Thymus (tissue), 11 donors: ENCODE measurements around the gene MSANTD3. TPM values are rescaled to one million over a fixed set of nuclear protein-coding genes. Genes with fewer than 3 reads are reported as not detected.

Experiments
- DNase-seq, 9 donors: peaks; one replicate each; pipeline ENCODE4 v3.0.0-alpha.2; 2013; ENCODE audit warnings: low spot score in 9 of 9, low read depth in 6 of 9, missing footprints in 1 of 9
- H3K27ac ChIP-seq, 2 donors: one replicate each; pipeline ENCODE4 v1.5.1; 2013; ENCODE audit warnings: control low read depth in 1 of 2, low read depth in 1 of 2, low read length in 1 of 2, mild to moderate bottlenecking in 1 of 2, moderate library complexity in 1 of 2
- H3K27me3 ChIP-seq, 2 donors: one replicate each; pipeline ENCODE4 v1.5.1; 2013; ENCODE audit warnings: low read length in 1 of 2; ENCODE audit not compliant: control insufficient read depth in 2 of 2, insufficient read depth in 1 of 2
- H3K36me3 ChIP-seq, 2 donors: one replicate each; pipeline ENCODE4 v1.5.1; 2013; ENCODE audit warnings: low read length in 1 of 2, mild to moderate bottlenecking in 1 of 2, moderate library complexity in 1 of 2; ENCODE audit not compliant: control insufficient read depth in 2 of 2, insufficient read depth in 2 of 2
- H3K4me1 ChIP-seq, 2 donors: one replicate each; pipeline ENCODE4 v1.5.1; 2013; ENCODE audit warnings: low read length in 2 of 2; ENCODE audit not compliant: control insufficient read depth in 2 of 2, insufficient read depth in 2 of 2
- H3K4me3 ChIP-seq, 2 donors: one replicate each; pipeline ENCODE4 v1.5.1; 2013; ENCODE audit warnings: low read length in 2 of 2, control low read depth in 1 of 2, mild to moderate bottlenecking in 1 of 2
- H3K9me3 ChIP-seq, 2 donors: one replicate each; pipeline ENCODE4 v1.5.1; 2013; ENCODE audit warnings: low read length in 1 of 2, mild to moderate bottlenecking in 1 of 2; ENCODE audit not compliant: control insufficient read depth in 2 of 2, insufficient read depth in 1 of 2
- WGBS: extraction: QIAGEN DNeasy Blood & Tissue Kit; methylation state at CpG from one replicate; pipeline ENCODE4 v1.1.7; 2013; 5-methylcytosine and 5-hydroxymethylcytosine counted together
- polyA plus RNA-seq: library from polyadenylated mRNA; stranded (reverse); fragments of 200-250 nt; gene quantifications from one replicate; pipeline ENCODE4 v1.2.3, GENCODE V29; 2013
- total RNA-seq: library from RNA; stranded (reverse); fragments of 120-200 nt; gene quantifications from one replicate; pipeline ENCODE4 v1.2.4, GENCODE V29; 2013
- donor health status: healthy.

Gene MSANTD3
- total and polyA plus RNA-seq, 2 donors: 9.2 to 16.8 TPM

DNA sequence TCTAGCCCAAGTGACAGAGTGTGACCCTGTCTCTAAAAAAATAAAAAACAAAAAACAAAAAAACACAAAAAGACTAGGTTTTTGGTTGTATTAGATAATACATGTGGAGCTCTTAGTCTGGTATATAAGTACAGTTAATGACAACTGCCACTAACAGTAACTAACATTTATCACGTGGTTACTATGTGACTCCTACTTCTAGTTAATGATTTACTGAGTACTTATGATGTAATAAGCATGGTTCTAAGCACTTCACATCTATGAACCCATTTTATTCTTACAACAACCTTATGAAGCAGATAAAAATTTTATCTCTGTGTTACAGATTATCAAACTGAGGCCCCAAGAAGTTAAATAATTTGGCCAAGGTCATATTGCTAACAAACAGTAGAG lies 39.9 kb downstream of the MSANTD3 start:
- H3K27ac ChIP-seq: no peak overlapping the region
- no peak overlapping the region for H3K4me3 ChIP-seq
- H3K36me3 ChIP-seq: no peaks in the 10 kb centered on the region
- WGBS: 100% methylated on average over 1 of the region's 1 CpG
- DNase-seq: no peak
- no peaks in the 10 kb centered on the region for H3K9me3 ChIP-seq
- no peaks in the 10 kb centered on the region for H3K27me3 ChIP-seq
- H3K4me1 ChIP-seq: no peaks in the 10 kb centered on the region

DNA sequence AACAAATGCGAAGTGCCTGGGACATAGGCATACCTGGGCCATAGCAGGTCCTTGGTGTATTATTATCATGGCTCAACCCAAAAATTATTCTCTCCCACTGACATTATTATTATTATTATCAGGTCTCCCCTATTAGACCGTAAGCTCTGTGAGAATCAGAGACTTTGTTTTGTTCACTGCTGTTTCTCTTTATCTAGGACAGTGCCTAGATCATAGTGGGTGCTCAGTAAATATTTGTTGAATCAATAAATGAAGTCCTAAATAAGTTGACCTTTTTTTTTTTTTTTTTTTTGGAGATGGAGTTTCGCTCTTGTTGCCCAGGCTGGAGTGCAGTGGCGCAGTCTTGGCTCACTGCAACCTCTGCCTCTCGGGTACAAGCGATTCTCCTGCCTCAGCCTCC lies 41.1 kb downstream of the MSANTD3 start:
- 90% methylated on average over 6 of the region's 6 CpGs for WGBS
- peaks cover 3% of the 10 kb centered on the region in 2 donors for H3K4me1 ChIP-seq
- no peak overlapping the region for H3K27ac ChIP-seq
- H3K9me3 ChIP-seq: no peaks in the 10 kb centered on the region
- H3K4me3 ChIP-seq: no peak overlapping the region
- no peaks in the 10 kb centered on the region for H3K27me3 ChIP-seq
- H3K36me3 ChIP-seq: no peaks in the 10 kb centered on the region
- no peak for DNase-seq

DNA sequence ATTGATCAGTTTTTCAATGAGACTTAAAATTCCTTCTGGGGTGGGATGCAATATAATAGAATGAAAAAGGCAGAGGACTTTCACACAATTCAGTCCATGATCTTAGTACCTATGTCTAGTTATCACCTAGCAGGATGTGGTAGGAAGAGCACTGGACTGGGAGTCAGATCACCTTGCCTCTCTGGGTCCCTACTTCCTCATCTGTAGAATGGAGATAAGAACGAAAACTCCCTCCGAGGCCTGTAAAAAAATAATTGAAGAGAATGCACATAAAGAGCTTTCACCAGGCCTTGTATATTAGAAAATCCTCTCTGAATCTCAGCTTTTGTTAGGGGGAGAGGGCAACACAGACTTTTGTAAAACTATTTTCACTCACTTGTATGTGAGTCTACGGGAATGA lies 45.3 kb downstream of the MSANTD3 start:
- H3K36me3 ChIP-seq: no peaks in the 10 kb centered on the region
- DNase-seq: peak in 1 of 9 donors; percentile 5
- H3K27ac ChIP-seq: no peak overlapping the region
- peaks cover 0 to 13% of the 10 kb centered on the region in 2 donors for H3K27me3 ChIP-seq
- H3K4me1 ChIP-seq: peaks cover 7 to 8% of the 10 kb centered on the region in 2 donors
- H3K4me3 ChIP-seq: no peak overlapping the region
- H3K9me3 ChIP-seq: no peaks in the 10 kb centered on the region
- 59% methylated on average over 3 of the region's 3 CpGs for WGBS

DNA sequence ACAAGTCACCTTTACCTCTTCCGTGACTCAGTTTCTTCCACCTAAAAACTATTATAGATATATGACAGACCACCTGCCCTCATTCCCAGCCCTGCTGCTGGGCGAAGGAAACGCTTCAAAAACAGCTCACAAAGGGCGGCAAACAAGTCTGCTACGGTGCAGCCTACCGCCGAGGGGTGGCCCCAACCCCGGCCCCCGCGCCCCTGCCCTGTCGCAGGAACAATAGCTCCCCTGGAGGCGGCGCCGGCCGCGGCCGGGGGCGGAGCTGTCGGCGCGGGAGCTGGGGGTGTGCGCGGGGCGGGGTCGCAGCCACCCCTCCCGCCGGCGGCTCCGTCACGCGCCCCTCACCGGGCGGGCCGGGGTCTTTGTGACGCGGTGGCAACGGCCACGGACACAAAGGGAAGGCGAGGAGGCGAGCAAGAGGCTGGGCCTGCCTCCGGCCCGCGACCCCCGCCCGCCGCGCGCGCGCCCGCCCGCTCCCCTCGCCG lies 45.9 kb downstream of the MSANTD3 start, which contains the start of gene TMEFF1:
TSS of gene TMEFF1 (plus strand) at position 362 of the 488 bp plus-strand sequence. CDS start 396 bp downstream, outside the sequence.
- peak in 8 of 9 donors; percentile 20 to 80 (median 56) for DNase-seq
- peaks cover 0 to 13% of the 10 kb centered on the region in 2 donors for H3K27me3 ChIP-seq
- peak within 1 kb of the TSS; percentile 57 to 83 for H3K4me3 ChIP-seq
- no peaks in the 10 kb centered on the region for H3K9me3 ChIP-seq
- H3K36me3 ChIP-seq: no peaks in the 10 kb centered on the region
- WGBS: 2% methylated on average over 54 of the region's 54 CpGs
- no peak within 1 kb of the TSS for H3K27ac ChIP-seq
- peaks cover 7 to 8% of the 10 kb centered on the region in 2 donors for H3K4me1 ChIP-seq

DNA sequence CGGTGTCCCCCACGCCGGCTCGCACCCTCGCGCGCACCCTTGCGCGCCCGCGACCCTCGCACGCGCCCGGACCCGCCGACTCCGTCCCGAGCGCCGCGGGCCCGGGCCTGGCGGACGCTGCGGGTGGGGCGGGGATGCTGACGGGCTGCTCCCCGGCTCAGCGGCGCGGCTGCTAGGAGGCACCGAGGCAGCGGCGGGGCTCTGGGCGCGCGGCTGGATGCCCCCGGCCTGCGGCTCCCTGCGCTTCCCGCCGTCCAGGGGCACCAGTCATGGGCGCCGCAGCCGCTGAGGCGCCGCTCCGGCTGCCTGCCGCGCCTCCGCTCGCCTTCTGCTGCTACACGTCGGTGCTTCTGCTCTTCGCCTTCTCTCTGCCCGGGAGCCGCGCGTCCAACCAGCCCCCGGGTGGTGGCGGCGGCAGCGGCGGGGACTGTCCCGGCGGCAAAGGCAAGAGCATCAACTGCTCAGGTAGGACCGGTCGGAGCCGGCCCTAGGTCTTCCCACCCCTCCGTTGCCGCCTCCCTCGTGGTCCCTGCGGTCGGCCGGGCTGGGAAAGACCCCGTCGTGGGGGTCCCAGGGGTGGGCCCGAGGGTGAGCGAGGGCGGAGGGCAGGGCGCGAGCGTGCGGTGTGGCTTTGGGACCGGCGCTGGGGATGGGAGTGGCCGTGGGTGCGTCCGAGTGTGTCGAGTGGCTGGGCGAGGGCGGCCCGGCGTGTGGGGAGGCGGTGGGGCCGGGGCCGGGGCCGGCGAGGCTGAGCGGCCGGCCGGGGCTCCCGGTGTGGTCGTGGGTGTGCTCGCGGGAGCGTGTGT lies 46.5 kb downstream of the MSANTD3 start:
- Histone ChIP-seq H3K27ac (no peak overlapping the region), H3K36me3 (no peaks in the 10 kb centered on the region), H3K27me3 (peaks cover 0 to 13% of the 10 kb centered on the region in 2 donors), H3K4me3 (peak overlapping the region; percentile 57 to 83), H3K9me3 (no peaks in the 10 kb centered on the region), H3K4me1 (peaks cover 7 to 8% of the 10 kb centered on the region in 2 donors)
- DNase-seq: peak in 5 of 9 donors; percentile 9 to 51 (median 28)
- WGBS: under 1% methylated on average over 107 of the region's 108 CpGs

DNA sequence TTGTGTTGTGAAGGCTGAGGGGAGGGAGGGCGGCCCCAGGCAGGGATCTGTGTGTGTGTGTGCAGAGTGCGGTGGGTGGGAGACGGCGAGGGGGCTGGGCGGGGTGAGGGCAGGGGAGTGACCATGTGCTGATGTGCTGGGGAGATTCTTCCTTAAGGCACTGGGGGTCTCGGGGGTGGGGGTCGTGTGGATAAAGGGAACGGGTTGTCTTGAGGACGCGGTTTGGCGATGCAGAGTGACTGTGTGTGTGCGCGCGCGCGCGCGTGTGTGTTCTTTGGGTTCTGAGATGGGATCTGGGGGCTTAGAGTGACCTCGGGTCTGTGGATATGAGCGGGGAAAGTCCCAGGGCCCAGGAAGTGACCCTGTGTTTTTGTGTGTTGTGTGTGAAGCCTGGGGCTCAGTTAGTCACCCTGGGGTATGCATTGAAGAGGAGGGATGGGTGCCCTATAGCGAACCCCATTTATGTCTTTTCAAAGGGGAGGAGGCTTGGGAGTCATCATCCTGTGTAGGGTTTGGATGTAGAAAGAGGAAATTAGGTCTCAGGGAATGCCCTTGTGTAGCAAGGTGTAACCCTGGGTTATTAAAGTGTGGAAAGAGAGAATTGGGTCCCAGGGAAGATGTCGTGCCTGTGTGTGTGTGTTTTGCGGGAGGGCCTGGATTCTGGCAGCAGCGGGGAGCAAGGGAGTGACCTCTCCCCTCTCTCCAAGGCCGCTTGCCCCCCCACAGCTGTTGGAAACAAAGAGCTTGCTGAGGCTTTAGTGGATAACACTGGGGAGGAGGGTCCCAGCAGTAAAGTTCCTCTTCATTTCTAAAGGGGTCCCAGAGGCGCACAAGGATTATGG lies 47.4 kb downstream of the MSANTD3 start:
- H3K27me3 ChIP-seq: peaks cover 0 to 13% of the 10 kb centered on the region in 2 donors
- H3K27ac ChIP-seq: no peak overlapping the region
- 40% methylated on average over 26 of the region's 26 CpGs for WGBS
- peak overlapping the region; percentile 57 to 83 for H3K4me3 ChIP-seq
- no peaks in the 10 kb centered on the region for H3K36me3 ChIP-seq
- H3K9me3 ChIP-seq: no peaks in the 10 kb centered on the region
- H3K4me1 ChIP-seq: peaks cover 7 to 8% of the 10 kb centered on the region in 2 donors
- DNase-seq: peak in 2 of 9 donors; percentile 14 to 15

DNA sequence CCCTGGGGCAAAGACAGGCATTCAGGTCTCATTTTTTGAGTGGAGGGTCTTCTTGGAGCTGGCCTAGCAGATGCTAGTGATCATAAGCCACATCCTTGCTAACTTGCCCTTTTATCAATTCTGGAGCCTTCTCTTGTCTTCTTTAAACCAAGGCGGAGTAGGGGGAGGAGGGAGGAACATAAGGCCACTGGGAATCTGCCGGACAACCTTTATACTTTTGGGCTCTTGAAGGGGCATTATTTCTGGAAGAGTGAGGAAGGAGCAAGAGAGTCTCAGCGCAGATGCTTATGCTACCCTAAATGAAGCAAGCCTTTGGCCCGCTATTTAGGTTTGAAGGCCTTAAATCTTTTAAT lies 48.0 kb downstream of the MSANTD3 start:
- H3K27ac ChIP-seq: no peak overlapping the region
- no peak for DNase-seq
- H3K4me3 ChIP-seq: no peak overlapping the region
- H3K4me1 ChIP-seq: peaks cover 7 to 8% of the 10 kb centered on the region in 2 donors
- no peaks in the 10 kb centered on the region for H3K36me3 ChIP-seq
- no peaks in the 10 kb centered on the region for H3K9me3 ChIP-seq
- peaks cover 0 to 13% of the 10 kb centered on the region in 2 donors for H3K27me3 ChIP-seq
- WGBS: 98% methylated on average over 4 of the region's 4 CpGs

DNA sequence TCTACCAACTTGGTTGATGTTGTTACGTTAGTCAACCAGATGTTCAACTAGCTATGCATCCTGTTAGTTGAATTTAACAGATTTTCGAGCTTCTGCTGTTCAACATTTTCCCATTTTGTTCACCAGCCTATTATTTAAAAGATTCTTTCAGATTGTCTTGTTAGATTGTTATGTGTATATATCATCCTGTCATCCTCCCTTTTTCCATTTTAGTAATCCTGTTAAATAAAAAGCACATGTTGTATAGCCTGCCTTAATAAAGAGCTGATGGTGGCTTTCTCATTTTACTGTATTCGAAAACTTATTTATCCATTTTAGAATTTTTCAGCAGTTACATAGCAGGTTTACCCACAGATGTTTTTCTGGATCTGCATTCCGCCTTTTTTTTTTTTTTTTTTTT lies 50.3 kb downstream of the MSANTD3 start:
- no peak overlapping the region for H3K27ac ChIP-seq
- H3K27me3 ChIP-seq: peaks cover 0 to 13% of the 10 kb centered on the region in 2 donors
- H3K4me3 ChIP-seq: no peak overlapping the region
- 99% methylated on average over 4 of the region's 4 CpGs for WGBS
- DNase-seq: no peak
- peaks cover 7 to 8% of the 10 kb centered on the region in 2 donors for H3K4me1 ChIP-seq
- no peaks in the 10 kb centered on the region for H3K36me3 ChIP-seq
- no peaks in the 10 kb centered on the region for H3K9me3 ChIP-seq

DNA sequence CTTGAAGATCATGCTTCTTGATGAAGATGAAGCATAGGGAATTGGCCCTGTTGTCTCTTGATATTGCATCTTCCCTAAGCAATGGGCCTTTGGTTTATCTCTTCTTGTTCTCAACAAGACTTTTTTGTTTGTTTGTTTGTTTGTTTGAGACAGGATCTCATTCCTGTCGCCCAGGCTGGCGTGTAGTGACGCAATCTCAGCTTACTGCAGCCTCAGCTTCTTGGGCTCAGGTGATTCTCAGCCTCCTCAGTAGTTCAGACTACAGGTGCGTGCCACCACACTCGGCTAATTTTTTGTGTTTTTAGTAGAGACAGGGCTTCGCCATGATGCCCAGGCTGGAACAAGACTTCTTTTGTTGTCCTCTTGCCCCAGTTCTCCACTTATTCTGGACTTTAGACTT lies 51.2 kb downstream of the MSANTD3 start:
- H3K36me3 ChIP-seq: no peaks in the 10 kb centered on the region
- H3K4me1 ChIP-seq: peaks cover 4 to 5% of the 10 kb centered on the region in 2 donors
- 97% methylated on average over 6 of the region's 6 CpGs for WGBS
- H3K4me3 ChIP-seq: no peak overlapping the region
- DNase-seq: no peak
- H3K27ac ChIP-seq: no peak overlapping the region
- H3K27me3 ChIP-seq: peaks cover 0 to 13% of the 10 kb centered on the region in 2 donors
- H3K9me3 ChIP-seq: no peaks in the 10 kb centered on the region
